H1 (cell line): ENCODE measurements around the gene CANX. TPM values are rescaled to one million over a fixed set of nuclear protein-coding genes. Genes with fewer than 3 reads are reported as not detected.

Experiments used
- CTCF ChIA-PET: fragments of 300-600 bp; sonication (Branson Sonifier 250); formaldehyde crosslinking; loops from one replicate; lab custom pipeline; 2021; ENCODE audit not compliant: partially characterized antibody; lab: Charles Lee
- POLR2A ChIA-PET: fragments of 300-600 bp; sonication (Branson Sonifier 250); formaldehyde crosslinking; loops from one replicate; lab custom pipeline; 2021; ENCODE audit warnings: inconsistent platforms; ENCODE audit not compliant: partially characterized antibody; lab: Charles Lee
- DNase-seq, 2 experiments: peaks; one replicate each; pipeline versions ENCODE4 v3.0.0 to v3.0.0-alpha.2; 2010 to 2022; ENCODE audit warnings: low spot score in 2 of 2, low read depth in 1 of 2, mixed read lengths in 1 of 2
- FAIRE-seq: peaks from 2 replicates; lab custom pipeline; 2011; peaks lifted over from hg19 to GRCh38; lab: Jason Lieb, UNC
- H2AFZ ChIP-seq: 2 replicates; pipeline ENCODE4 v1.8.1; 2012; ENCODE audit warnings: low read length, inconsistent platforms
- H2AK5ac ChIP-seq: 2 replicates; pipeline ENCODE4 v1.6.1; 2013; ENCODE audit warnings: low read depth, low read length
- H2BK120ac ChIP-seq: replicated peaks from 2 replicates; pipeline ENCODE3; 2013; ENCODE audit warnings: low read depth, low read length, inconsistent platforms
- H2BK12ac ChIP-seq: 2 replicates; pipeline ENCODE4 v1.6.1; 2013; ENCODE audit warnings: low read depth, low read length
- H2BK15ac ChIP-seq: 2 replicates; pipeline ENCODE4 v1.6.1; 2013; ENCODE audit warnings: low read length
- H2BK20ac ChIP-seq: 2 replicates; pipeline ENCODE4 v1.6.1; 2013; ENCODE audit warnings: low read length
- H2BK5ac ChIP-seq: 2 replicates; pipeline ENCODE4 v1.6.1; 2013; ENCODE audit warnings: low read depth, low read length
- H3K14ac ChIP-seq: 2 replicates; pipeline ENCODE4 v1.6.1; 2013; ENCODE audit warnings: inconsistent platforms; ENCODE audit not compliant: insufficient read length
- H3K18ac ChIP-seq: 2 replicates; pipeline ENCODE4 v1.6.1; 2013; ENCODE audit warnings: low read length; ENCODE audit errors: extremely low read depth
- H3K23ac ChIP-seq: 2 replicates; pipeline ENCODE4 v1.6.1; 2013; ENCODE audit warnings: inconsistent platforms; ENCODE audit not compliant: insufficient read length
- H3K23me2 ChIP-seq: 2 replicates; pipeline ENCODE4 v1.6.1; 2013; ENCODE audit warnings: low read depth, low read length
- H3K27ac ChIP-seq: 2 replicates; pipeline ENCODE4 v1.6.1; 2011; ENCODE audit warnings: low read depth, low read length, inconsistent platforms
- H3K27me3 ChIP-seq, 4 experiments: replicated peaks in 1 of 4; 1 replicate in 1 of 4; 2 replicates in 3 of 4; pipeline versions ENCODE4 v1.6.1 to v1.8.1; 2011 to 2013; ENCODE audit warnings: low read length in 3 of 4, mild to moderate bottlenecking in 3 of 4, inconsistent platforms in 2 of 4, mixed read lengths in 2 of 4, moderate library complexity in 1 of 4; ENCODE audit not compliant: control insufficient read depth in 3 of 4, insufficient read depth in 3 of 4; ENCODE audit errors: extremely low read depth in 1 of 4
- H3K36me3 ChIP-seq, 4 experiments: 2 replicates each; pipeline versions ENCODE4 v1.6.1 to v1.8.1; 2011 to 2013; ENCODE audit warnings: mild to moderate bottlenecking in 4 of 4, low read length in 3 of 4, moderate library complexity in 2 of 4, control low read depth in 1 of 4, inconsistent platforms in 1 of 4; ENCODE audit not compliant: insufficient read depth in 4 of 4, control insufficient read depth in 2 of 4
- H3K4ac ChIP-seq: replicated peaks from 2 replicates; pipeline ENCODE3; 2013; ENCODE audit warnings: low read length, low read depth, mixed read lengths, inconsistent platforms; ENCODE audit not compliant: insufficient read length
- H3K4me1 ChIP-seq, 4 experiments: replicated peaks in 1 of 4; 1 replicate in 1 of 4; 2 replicates in 3 of 4; pipeline versions ENCODE4 v1.6.1 to v1.8.1; 2011 to 2013; ENCODE audit warnings: low read length in 3 of 4, inconsistent platforms in 2 of 4, mixed read lengths in 1 of 4; ENCODE audit not compliant: insufficient read depth in 4 of 4, control insufficient read depth in 3 of 4
- H3K4me2 ChIP-seq, 2 experiments: 2 replicates each; pipeline versions ENCODE4 v1.6.1 to v1.8.1; 2011 to 2013; ENCODE audit warnings: low read depth in 2 of 2, low read length in 2 of 2, control low read depth in 1 of 2, inconsistent platforms in 1 of 2, mild to moderate bottlenecking in 1 of 2; ENCODE audit not compliant: insufficient read depth in 1 of 2
- H3K4me3 ChIP-seq, 4 experiments: fragments of 200-600, 300-600 bp in 1 of 4; sonication (generic), shearing (Covaris generic), sonication (Bioruptor Twin) in 1 of 4; 2 replicates each; pipeline versions ENCODE4 v1.5.1 to v1.8.1; 2011 to 2016; ENCODE audit warnings: low read length in 4 of 4, low read depth in 3 of 4, control low read depth in 2 of 4, inconsistent platforms in 2 of 4, mild to moderate bottlenecking in 2 of 4, mixed read lengths in 1 of 4, moderate library complexity in 1 of 4; ENCODE audit not compliant: insufficient read depth in 2 of 4; ENCODE audit errors: extremely low read depth in 1 of 4
- H3K56ac ChIP-seq: replicated peaks from 2 replicates; pipeline ENCODE3; 2013; ENCODE audit warnings: low read depth, mild to moderate bottlenecking, mixed read lengths, low read length, inconsistent platforms; ENCODE audit not compliant: insufficient read length
- H3K79me1 ChIP-seq: 2 replicates; pipeline ENCODE4 v1.6.1; 2013; ENCODE audit warnings: low read depth, low read length, control low read depth
- H3K79me2 ChIP-seq, 2 experiments: 2 replicates each; pipeline versions ENCODE4 v1.6.1 to v1.8.1; 2012 to 2013; ENCODE audit warnings: low read length in 2 of 2, mild to moderate bottlenecking in 2 of 2, inconsistent platforms in 1 of 2; ENCODE audit not compliant: insufficient read depth in 2 of 2, control insufficient read depth in 1 of 2
- H3K9ac ChIP-seq, 4 experiments: replicated peaks in 1 of 4; 1 replicate in 1 of 4; 2 replicates in 3 of 4; pipeline versions ENCODE4 v1.6.1 to v1.8.1; 2011 to 2013; ENCODE audit warnings: low read depth in 3 of 4, low read length in 3 of 4, control low read depth in 2 of 4, mild to moderate bottlenecking in 2 of 4, moderate library complexity in 2 of 4, inconsistent platforms in 1 of 4; ENCODE audit errors: extremely low read depth in 1 of 4
- H3K9me3 ChIP-seq, 2 experiments: 2 replicates each; pipeline versions ENCODE4 v1.6.1 to v1.8.1; 2012 to 2013; ENCODE audit warnings: mild to moderate bottlenecking in 2 of 2, moderate library complexity in 2 of 2, control low read depth in 1 of 2, inconsistent platforms in 1 of 2, low read depth in 1 of 2, low read length in 1 of 2, mixed read lengths in 1 of 2; ENCODE audit not compliant: insufficient read depth in 2 of 2
- H4K20me1 ChIP-seq, 2 experiments: replicated peaks in 1 of 2; 2 replicates each; pipeline versions ENCODE3 to v1.8.1; 2011 to 2013; ENCODE audit warnings: inconsistent platforms in 2 of 2, low read length in 2 of 2, mild to moderate bottlenecking in 1 of 2; ENCODE audit not compliant: insufficient read depth in 2 of 2, control insufficient read depth in 1 of 2
- H4K5ac ChIP-seq: 2 replicates; pipeline ENCODE4 v1.6.1; 2013; ENCODE audit warnings: low read length, low read depth, mixed read lengths, inconsistent platforms; ENCODE audit not compliant: insufficient read length
- H4K8ac ChIP-seq: 2 replicates; pipeline ENCODE4 v1.8.0; 2013; ENCODE audit warnings: mild to moderate bottlenecking, moderate library complexity, low read length, inconsistent platforms; ENCODE audit not compliant: insufficient read depth; ENCODE audit errors: extremely low read depth
- H4K91ac ChIP-seq: replicated peaks from 2 replicates; pipeline ENCODE3; 2013; ENCODE audit warnings: low read length, mixed read lengths, inconsistent platforms; ENCODE audit not compliant: insufficient read length
- ATF2 ChIP-seq: IDR thresholded peaks from 2 replicates; pipeline ENCODE4 v1.6.1; 2012; ENCODE audit warnings: low read length, inconsistent platforms
- CBX5 ChIP-seq: fragments of 300-800, 300-1000 bp; sonication (generic); IDR thresholded peaks from 2 replicates; pipeline ENCODE4 v1.7.1; 2016; ENCODE audit warnings: antibody characterized with exemption, low read length, low read depth
- EGR1 ChIP-seq: IDR thresholded peaks from 2 replicates; pipeline ENCODE4 v1.6.1; 2011; ENCODE audit warnings: low read depth, low read length, borderline replicate concordance
- POLR2A ChIP-seq, 2 experiments: IDR thresholded peaks; 1 replicate in 1 of 2; 2 replicates in 1 of 2; pipeline ENCODE4 v1.6.1; 2011; ENCODE audit warnings: low read depth in 2 of 2, low read length in 2 of 2, mild to moderate bottlenecking in 2 of 2; ENCODE audit errors: control extremely low read depth in 1 of 2
- POLR2AphosphoS5 ChIP-seq: IDR thresholded peaks from 2 replicates; pipeline ENCODE4 v1.6.1; 2011; ENCODE audit warnings: low read depth, low read length
- SIN3A ChIP-seq, 2 experiments: IDR thresholded peaks in 1 of 2; conservative IDR thresholded peaks in 1 of 2; 2 replicates each; pipeline ENCODE4 v1.6.1; 2011 to 2012; ENCODE audit warnings: low read length in 2 of 2, improper control_type of control experiment in 1 of 2, low read depth in 1 of 2, mild to moderate bottlenecking in 1 of 2
- SIRT6 ChIP-seq: IDR thresholded peaks from one replicate; pipeline ENCODE4 v1.7.1; 2012; ENCODE audit warnings: low read length, inconsistent platforms
- SIX5 ChIP-seq: IDR thresholded peaks from 2 replicates; pipeline ENCODE4 v1.6.1; 2011; ENCODE audit warnings: mild to moderate bottlenecking, low read depth, low read length
- WGBS, 2 experiments: shearing (Covaris generic) in 1 of 2; methylation state at CpG; one replicate each; pipeline versions ENCODE4 v1.1.6 to v1.1.7; 2013 to 2015; ENCODE audit warnings: low lambda C conversion rate in 2 of 2, mixed read lengths in 2 of 2, inconsistent platforms in 1 of 2, low coverage in 1 of 2, missing lambda C conversion rate in 1 of 2; ENCODE audit not compliant: insufficient replicate concordance in 2 of 2, insufficient coverage in 1 of 2, insufficient read length in 1 of 2; ENCODE audit errors: extremely low coverage in 1 of 2, missing lambda C conversion rate in 1 of 2; 5-methylcytosine and 5-hydroxymethylcytosine counted together
- polyA plus RNA-seq, 7 experiments: library from polyadenylated mRNA; depleted of rRNA in 3 of 7; stranded (reverse) in 5 of 7; unstranded in 2 of 7; fragments of >200 nt in 5 of 7; fragments of 200-250 nt in 2 of 7; gene quantifications; 1 replicate in 5 of 7; 2 replicates in 1 of 7; 4 replicates in 1 of 7; pipeline versions ENCODE4 v1.2.1 to v1.2.3, GENCODE V29; 2011 to 2013; ENCODE audit warnings: missing spikeins in 2 of 7, mixed read lengths in 2 of 7
- total RNA-seq: library from RNA; stranded (reverse); fragmentation: NEBNext Ultra II Directional; extraction: Animal tissue kit (Norgen Biotek cat#: 25700); gene quantifications from 2 replicates; pipeline ENCODE4 v1.2.1, GENCODE V29; 2021

The CANX gene
- total and polyA plus RNA-seq, 2 of the 8 experiments (the other 6 are each of a cell fraction or from before 2014, with no cell fraction given), result 136 to 691 TPM

GRCh38 chr5:179700401-179700918, 1.7 kb downstream of the CANX start:
- H3K36me3 ChIP-seq, result peaks cover 0 to 8% (median 2%) of the 10 kb centered on the region in 4 experiments; a peak in 3 of 8 replicates
- peak overlapping the region in 1 of 4 experiments; percentile 8; a peak in 2 of 7 replicates for H3K9ac ChIP-seq
- peaks cover 7 to 22% of the 10 kb centered on the region in 2 experiments for H4K20me1 ChIP-seq
- no peak overlapping the region for H2BK120ac ChIP-seq
- no peak overlapping the region for H2BK20ac ChIP-seq
- ChIA-PET POLR2A (interaction anchor here (0.6 to 6.0 kb wide), 9 partner anchors 10 to 1064 kb away, joined by 3 to 60 read pairs (median 6); partner anchors contain the start of genes HNRNPH1 and MAML1), CTCF (interaction anchor here (1.0 kb wide), 2 partner anchors 13 to 32 kb away, joined by 3 read pairs; no protein-coding TSS in a partner anchor)
- peaks cover 3% of the 10 kb centered on the region for H3K79me1 ChIP-seq
- no peaks in the 10 kb centered on the region for H3K27me3 ChIP-seq
- H3K23ac ChIP-seq, result no peak overlapping the region
- no peak overlapping the region for H4K5ac ChIP-seq
- no peak overlapping the region for H2AK5ac ChIP-seq
- H2BK5ac ChIP-seq, result no peak overlapping the region
- H4K91ac ChIP-seq, result no peak overlapping the region
- no peak overlapping the region for H3K18ac ChIP-seq
- H3K79me2 ChIP-seq, result peaks cover 27 to 64% of the 10 kb centered on the region in 2 experiments
- H3K4me3 ChIP-seq, result peak overlapping the region in 3 of 4 experiments; percentile 91 to 99 (median 95); a peak in 5 of 8 replicates
- H3K14ac ChIP-seq, result no peak overlapping the region
- no peak for DNase-seq
- peaks cover 0 to 10% (median 2%) of the 10 kb centered on the region in 4 experiments; a peak in 4 of 7 replicates for H3K4me1 ChIP-seq
- peak overlapping the region; percentile 82 to 96 for H3K4me2 ChIP-seq
- no peak overlapping the region for H3K4ac ChIP-seq
- TF ChIP-seq POLR2AphosphoS5 (peak; percentile 44), POLR2A (IDR thresholded peaks at IDR 0.05; ENCODE audit: control extremely low read depth in 1 of 2, low read depth in 2 of 2, low read length in 2 of 2) (peak in 1 of 2 experiments; percentile 63; a peak in 2 of 3 replicates), SIN3A (conservative IDR thresholded peaks at IDR 0.05 in 1 of 2, IDR thresholded peaks at IDR 0.05 in 1 of 2; ENCODE audit: low read depth in 1 of 2, low read length in 2 of 2) (0 out of 4 replicates have a peak, but pooled peaks of 1 of the 2 experiments have one; percentile 18), EGR1 (no peak), ATF2 (no peak), SIRT6 (no peak), CBX5 (no peak), SIX5 (no peak)
- no peak overlapping the region for H2BK15ac ChIP-seq
- no peaks in the 10 kb centered on the region for H3K9me3 ChIP-seq
- 94% methylated on average over 5 of the region's 7 CpGs; no CpG with 5 or more reads in 1 of the 2 experiments for WGBS, 2 experiments
- no peak overlapping the region for H4K8ac ChIP-seq
- no peak overlapping the region for H2AFZ ChIP-seq
- H3K23me2 ChIP-seq, result peaks cover 6% of the 10 kb centered on the region; the same call in 1 of the 2 replicates
- no peak overlapping the region for H2BK12ac ChIP-seq
- H3K56ac ChIP-seq, result no peak overlapping the region
- FAIRE-seq, result no peak
- H3K27ac ChIP-seq, result no peak overlapping the region
